EH (cell line): ENCODE data around the gene PRKD2.

Experiments
- DNase-seq: peaks from one replicate; pipeline ENCODE4 v3.0.0-alpha.2; 2015; ENCODE audit warnings: low read depth

PRKD2 gene

DNA sequence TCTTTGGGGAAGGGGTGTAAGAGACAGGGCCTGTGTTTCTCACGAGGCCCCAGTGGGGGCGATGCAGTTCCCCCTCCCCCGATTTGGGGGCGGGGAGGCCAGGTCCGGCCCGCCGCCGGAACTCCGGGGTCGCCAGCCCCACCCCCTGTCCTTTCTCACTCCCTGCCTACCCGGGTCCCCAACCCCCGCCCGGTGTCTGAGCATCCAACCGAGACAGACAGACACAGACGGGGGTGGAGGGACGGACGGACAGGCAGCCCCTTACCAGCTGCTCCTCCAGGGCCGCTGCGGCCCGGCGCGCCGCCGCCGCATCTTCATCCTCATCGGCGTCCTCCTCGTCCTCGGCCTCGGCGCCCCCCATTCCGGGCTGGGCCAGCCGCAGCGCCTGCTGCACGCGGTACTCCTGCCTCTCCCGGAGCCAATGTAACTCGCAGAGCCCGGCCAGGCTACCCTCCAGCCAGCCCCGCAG lies 56.3 kb downstream of the PRKD2 start:
- DNase-seq: no peak

DNA sequence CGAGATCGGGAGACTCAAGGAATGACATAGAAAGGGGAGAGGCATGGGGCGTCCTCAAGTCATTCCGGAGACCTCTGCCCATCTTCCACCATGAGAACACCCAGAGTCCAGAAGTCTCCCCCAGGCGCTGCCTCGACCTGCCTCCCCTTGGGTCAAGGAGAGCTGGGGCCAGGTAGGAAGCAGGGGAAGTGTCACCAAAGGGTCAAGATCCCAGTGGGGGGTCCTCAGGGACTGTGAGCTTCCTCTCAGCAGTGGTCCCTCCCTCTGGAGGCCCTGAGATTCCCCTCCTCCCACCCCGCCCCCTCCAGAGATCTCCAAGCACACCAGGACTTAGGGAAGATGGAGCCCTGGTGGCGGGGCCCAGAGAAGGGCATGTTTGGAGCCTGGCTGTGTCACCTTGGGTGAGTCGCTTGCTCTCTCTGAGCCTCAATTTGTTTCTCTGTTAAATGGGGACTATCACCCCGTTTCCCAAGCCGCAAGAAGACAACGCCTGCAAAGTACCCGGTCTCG lies 56.9 kb downstream of the PRKD2 start:
- DNase-seq: peak; percentile 21

DNA sequence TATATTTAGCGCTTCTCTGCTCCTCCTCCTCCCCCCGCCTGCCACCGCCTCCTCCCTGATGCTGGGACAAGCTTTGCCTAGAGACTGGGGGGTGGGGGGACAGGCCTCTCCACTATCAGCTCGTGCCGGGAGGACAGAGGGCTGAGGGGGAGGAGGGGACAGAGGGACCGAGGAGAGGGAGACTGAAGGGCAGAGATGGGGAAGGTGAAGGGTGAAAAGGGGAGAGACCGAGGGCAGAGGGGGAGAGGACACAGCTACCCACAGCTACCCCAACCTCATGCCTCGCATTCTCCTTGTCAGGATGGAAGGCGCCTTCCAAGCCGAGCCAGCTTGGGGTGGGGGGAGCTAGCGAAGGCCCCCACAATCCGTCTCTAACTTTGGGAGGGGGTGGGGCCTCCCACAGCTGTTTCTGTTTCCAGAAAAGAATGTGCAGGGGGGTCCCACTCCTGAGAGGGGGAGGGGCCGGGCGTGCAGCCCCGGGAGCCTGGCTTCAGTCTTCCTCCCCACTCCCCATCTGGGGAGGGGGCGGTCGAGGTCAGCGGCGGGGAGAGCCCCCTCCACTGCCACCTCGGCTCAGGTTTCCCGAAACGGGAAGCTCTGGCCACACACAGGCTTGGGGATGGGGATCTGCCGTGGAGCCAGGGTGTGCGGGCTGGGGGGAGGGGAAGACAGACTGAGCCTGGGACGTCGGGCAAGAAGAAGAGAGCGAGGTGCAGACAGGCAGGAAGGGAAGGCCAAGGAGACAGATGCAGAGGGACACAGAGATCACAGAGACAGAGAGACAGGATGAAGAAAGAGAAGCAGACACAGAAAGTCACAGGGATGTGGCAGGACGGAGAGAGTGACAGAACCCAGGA lies 57.5 kb downstream of the PRKD2 start:
- peak; percentile 59 for DNase-seq

DNA sequence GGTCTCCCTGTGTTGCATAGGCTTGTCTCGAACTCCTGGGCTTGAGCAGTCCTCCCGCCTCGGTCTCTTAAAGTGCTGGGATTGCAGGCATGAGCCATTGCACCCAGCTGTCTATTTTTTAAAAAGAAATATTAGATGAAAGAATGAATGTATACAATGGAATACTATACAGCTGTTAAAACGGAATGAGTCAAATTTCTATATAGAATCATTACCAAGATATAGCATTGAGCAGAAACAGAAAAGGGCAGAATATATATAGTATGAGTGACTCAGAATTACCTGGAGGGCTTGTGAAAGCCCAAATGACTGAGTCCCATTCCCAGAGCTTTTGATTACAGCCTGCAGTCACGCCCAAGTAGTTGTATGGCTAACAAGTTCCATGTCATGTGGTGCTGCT lies 60.4 kb downstream of the PRKD2 start:
- DNase-seq: no peak

DNA sequence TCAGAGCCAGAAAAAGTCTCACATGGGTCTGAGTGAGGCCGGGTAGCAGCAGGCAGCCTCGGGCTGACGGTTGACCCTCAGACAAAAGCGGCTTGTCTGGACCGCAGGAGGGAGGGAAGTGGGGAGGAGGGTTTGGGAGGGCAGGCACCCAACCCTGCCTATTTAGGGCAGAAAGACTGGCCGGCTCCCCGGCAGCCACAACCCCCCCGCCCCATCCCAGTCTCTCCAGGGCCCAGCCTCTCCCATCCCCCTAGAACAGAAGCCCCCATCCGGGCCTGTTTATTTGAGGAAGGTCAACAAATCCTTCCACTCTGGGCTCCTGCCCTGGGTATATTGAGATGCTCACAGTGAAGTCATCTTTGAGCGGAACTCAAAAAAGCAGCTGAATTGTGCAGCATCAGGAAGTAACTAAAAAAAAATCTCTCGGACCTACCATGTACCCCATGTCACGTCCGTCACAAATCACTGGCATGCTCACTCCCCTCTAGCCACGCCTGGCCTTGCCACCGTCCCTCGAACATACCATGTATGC lies 62.2 kb downstream of the PRKD2 start:
- DNase-seq: no peak

DNA sequence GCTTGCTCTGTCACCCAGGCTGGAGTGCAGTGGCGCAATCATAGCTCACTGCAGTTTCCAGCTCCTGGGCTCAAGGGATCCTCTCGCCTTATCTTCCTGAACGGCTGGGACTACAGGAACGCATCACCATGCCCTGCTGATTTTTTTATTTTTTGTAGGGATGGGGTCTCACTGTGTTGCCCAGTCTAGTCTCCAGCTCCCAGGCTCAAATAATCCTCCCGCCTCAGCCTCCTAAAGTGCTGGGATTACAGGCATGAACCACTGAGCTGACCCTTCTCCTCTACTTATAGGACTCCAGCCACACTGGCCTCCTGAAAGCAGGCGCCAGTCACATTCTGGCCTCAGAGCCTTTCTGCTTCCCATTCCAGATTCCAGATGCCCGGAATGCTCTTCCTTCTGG lies 66.5 kb downstream of the PRKD2 start:
- DNase-seq: no peak

DNA sequence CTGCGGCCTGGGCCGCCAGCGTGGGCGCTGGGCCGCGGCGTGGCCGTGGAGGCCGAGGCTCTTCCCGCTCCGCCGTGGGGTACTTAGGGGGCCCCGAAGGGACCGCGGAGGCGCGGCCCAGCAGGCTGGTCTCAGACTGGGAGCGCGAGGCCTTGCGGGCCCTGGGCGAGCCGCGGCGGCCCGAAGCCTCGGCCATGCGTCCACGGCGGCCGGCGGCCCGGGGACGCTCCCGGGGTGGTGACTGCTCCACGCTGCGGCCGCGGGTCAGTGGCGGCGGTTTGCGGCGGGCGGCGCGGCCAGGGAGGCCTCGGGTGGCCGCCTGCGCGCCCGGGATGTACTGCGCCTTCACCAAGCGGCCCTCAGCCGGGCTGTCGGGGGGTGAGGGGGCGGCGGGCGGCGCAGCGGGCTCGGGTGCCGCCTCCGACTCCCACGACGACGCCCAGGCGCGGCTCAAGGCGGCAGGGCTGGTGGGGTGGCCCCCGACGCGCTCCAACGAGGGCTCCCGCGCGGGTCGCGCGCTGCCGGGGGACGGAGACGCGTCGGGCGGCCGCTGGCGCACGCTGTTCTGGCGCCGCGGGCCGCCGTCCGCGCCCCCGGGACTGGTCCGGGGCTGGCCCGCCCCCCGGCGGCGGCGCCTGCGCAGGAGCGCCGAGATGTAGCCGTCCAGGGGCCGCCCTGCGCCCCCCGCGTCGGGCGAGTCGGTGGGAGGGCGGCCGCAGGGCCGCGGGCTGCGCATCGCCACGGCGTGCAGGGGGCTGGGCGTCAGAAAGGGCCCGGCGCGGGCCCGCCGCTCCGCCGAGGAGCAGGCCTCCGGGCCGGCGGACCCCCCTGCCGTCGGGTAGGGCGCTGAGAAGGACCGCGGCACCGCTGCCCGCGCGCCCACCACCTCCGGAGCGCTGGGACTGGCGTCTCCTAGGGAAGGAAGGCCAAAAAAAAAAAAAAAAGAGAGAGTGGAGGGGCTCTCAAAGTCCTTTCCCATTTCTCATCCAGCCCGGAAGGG lies 67.7 kb downstream of the PRKD2 start:
- no peak for DNase-seq

DNA sequence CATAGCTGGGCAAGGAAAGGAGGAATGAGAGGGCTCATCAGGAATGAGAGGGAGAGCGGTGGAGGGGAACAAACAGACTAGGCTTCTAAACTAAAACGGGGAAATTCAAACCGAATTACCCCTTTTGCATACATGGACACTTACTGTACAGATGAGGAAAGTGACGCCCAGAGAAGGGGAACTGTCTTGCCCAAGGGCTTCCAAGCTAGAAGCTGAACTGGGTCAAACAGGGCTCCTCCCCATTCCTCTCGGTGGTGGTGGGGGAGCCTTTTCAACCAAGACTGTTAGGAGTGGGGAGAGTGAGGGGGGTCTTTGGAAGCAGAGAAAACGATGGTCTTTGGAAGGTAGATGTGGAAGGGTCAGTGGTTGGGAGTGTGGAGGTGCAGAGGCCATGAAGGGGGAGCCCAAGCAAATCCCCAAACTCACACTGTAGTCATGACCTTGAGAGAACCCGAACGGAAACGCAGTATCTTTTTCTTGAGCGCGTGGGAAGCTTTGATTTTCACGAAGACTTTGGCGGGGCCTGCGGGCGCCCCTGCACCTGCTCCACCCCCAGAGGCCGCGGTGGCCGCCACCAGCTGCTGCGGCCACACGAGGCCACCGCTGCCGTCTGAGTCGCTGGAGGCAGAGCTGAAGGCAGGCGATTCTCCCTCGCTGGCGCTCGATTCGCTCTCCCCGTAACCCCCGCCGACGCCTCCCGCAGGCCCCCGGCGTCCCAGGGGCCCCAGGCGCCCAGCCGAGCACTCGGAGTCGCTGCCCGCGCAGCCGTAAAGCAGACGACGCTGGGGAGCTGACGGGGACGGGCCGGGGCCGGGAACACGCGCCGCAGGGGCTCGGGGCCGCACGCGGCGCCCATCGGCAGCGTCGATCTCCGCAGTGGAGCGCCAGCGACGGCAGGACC lies 68.6 kb downstream of the PRKD2 start:
- DNase-seq: no peak

DNA sequence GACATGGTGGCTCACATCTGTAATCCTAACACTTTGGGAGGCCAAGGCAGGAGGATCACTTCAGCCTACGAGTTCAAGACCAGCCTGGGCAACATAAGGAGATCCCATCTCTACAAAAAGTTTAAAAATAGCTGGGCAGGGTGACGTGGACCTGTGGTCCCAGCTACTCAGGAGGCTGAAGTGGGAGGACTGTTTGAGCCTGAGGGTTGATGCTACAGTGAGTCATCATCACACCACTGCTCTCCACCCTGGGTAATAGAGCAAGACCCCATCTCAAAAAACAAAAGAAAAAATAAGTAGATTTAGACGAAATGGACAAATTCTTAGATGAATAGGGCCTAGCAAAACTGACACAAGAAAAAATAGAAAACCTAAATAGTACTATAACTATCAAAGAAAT lies 70.5 kb downstream of the PRKD2 start:
- no peak for DNase-seq

DNA sequence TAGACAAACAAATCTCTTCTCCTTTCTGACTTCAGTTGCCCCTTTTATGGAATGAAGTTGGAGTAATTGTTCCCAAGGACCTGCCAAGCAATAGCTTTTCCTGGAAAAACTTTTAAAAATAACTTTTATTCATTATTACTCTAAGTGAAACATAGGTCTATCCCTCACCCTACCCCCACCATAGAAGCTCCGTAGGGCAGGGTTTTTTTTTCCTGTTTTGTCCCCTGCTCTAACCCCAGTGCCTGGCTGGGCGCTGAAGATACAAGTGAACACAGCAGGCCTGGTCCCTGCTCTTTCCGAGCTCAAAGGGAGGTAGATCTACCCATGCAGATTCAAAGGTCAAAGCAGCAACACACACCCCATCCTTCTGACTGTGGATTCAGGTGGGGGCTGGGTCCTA lies 72.2 kb downstream of the PRKD2 start:
- DNase-seq: no peak

DNA sequence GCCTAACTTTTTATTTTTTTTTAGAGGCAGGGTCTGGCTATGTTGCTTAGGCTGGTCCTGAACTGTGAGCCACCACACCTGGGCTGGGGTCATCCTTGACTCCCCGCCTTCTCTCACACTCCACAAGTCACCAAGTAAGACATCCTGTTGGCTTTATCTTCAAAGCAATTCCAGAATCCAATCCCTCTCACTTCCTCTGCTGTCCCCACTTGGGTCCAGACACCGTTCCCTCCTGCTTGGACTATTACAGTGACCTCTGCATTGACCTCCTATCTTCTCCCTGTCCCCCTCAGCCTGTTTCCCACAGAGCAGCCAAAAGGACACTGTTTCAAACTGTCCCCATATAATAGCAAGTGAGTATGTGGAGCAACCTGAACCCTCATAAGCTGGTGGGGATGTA lies 76.3 kb downstream of the PRKD2 start:
- DNase-seq: no peak

DNA sequence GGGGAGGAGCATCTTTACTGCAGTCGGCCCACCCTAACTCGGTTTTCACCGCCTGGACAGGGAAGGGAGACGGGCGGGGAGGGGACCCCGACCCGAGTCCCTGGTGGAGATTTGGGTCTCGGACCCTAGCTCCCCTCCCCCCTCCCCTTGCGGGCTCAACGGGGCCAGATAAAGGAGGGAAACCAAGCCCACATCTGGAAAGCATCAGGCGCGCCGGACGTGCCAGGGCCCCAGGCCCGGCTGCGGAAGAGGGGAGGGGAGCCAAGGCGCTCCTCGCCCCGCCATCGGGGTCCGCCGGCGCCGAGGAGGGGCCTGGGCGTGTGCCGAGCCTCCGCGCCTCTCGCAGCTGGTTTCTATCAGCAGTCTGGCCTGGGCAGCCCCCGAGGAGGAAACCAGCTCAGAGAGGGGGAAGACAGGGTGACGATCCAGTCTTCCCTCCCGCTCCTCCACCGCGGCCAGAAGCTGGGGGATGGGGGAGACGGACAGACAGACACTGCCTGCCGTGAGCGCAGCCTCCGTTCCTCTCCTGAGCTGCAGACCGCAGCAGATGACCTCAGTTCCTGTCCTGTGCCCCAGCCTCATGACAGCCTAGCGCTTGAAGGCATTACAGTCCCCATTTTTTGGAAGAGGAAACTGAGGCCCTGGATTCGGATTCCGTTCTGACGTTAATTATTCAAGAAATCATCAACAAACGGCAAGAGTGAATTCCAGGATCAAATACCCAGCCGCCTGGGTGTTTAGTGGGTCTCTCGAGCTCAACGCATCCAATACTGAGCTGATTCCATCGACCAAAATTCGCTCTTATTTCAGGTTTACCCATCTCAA lies 77.3 kb downstream of the PRKD2 start:
- DNase-seq: peak; percentile 86

DNA sequence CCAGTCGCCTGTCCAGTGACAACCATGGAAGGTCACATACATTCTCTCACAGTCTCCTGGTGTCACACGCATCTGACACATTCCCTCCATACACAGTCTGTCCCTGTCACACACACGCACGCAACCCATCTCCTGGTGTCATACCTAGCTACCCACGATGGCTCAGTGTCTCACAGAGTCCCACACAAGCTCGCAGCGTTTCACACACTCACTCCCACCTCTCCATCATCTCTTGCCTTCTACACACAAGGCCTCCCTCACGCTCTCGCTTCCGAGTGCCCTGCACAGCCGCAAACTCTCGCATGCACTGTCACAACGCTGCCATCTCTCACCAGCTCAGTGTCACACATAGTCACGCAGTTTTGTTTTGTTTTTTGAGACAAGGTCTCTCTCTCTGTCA lies 79.7 kb downstream of the PRKD2 start:
- DNase-seq: no peak

DNA sequence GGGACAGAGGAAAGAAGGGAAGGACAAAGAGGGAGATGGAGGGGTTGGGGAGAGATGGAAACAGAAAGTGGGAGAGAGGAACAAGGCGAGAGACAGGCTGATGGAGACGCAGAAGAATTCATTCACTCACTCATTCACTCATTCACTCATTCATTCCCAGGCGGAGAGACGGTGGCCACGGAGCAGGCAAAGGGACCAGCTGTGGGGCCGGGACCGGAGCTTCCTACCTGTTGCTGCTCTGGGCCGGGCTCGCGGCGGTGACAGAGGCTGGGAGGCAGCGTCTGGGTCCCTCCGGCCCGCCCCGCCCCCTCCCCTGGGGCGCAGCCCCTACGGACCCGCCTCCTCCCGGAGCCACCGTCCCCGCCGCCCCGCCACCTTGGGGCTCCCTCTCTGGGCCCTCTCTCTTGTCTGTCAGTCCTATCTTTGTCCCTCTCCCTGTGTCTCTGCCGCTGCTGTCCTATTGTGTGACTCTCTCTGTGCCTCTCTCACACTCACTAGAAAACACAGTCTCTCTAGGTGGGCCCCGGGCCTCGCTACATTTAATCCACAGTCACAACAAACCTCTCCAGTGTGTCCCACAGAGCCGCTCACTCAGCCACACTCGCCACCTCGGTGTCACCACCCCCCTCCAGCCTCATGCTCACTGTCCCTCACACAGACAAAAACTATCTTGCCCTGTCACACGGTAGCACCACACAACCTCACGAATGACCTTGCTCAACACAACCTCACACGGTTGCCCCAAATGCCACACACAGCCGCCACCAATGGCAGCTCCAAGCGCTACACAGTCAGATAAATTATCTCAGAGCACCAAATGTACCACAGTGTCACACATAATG lies 80.8 kb downstream of the PRKD2 start, which contains the start of gene GNG8:
Gene GNG8 (minus strand): TSS at position 283 of the 842 bp plus-strand sequence. CDS start 1,520 bp downstream, outside the sequence.
- no peak for DNase-seq

DNA sequence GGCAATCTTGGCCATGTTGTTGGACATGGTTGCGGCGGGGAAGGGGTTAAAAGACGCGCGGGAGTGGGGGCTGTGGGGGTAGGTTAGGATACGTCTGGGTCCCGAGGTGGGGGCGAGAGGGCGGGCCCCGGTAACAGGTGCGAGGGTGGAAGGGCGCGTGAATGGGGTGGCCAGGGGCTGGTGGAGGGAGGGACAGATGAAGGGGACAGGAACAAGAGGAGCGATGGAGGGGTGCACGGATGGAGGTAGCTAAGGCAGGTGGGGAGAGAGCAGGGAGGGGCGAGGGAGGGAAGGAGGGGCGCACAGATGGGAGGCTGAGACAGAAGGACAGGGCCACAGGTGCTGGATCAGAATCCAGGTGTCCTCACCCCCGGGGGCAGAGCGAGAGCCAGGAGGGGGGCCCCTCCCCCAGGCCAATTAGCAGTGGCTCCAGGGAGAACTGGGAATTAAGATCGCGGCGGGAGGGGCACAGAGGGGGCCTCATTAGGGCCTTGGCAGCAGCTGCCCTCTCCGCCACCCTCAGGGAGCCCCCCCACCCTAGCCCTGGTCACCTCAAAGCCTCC lies 82.2 kb downstream of the PRKD2 start:
- DNase-seq: no peak

DNA sequence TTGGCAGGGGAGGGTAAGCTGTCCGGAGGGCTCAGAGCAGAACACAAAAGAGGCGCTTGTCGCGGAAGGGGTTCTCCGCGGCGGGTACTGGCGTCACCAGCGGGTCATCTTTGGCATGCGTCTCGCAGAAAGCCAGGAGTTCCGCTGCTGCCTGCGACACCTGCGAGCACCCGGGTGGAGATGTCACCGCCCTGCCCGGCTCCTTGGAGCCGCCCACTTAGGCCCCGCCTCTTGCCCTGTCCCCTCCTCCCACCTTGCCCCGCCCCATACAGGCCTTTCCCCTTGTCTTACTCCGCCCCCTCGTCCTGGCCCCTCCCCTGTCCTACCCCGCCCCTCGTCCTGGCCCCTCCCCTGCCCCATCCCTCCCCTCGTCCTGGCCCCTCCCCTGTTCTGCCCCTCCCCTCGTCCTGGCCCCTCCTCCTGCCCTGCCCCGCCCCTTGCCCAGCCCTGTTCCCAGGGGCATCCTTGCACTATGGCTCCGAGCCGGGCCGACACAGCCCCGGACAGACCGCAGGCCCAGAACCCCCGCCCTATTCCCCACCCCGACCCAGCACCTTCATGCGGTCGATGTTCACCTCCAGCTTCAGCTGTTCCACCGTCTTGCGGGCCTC lies 82.8 kb downstream of the PRKD2 start:
- peak; percentile 89 for DNase-seq

DNA sequence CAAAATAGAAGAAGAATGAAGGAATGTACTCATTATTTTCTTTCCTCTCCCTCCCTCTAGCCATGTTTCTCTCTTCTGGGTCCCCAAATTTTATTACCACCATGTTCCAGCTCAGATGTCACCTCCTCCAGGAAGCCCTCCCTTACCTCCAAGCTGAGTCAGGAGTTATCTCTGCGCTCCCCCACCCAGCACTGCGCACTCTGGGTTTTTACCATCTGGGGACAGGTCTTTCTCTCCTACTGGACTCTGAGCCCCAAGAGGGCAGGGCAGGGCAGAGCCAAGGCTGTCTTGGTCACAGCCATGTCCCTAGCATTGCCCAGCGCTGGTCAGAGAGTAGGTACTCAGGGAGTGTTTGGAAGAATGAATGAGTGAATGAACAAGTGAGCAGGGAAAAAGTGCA lies 83.8 kb downstream of the PRKD2 start:
- no peak for DNase-seq

DNA sequence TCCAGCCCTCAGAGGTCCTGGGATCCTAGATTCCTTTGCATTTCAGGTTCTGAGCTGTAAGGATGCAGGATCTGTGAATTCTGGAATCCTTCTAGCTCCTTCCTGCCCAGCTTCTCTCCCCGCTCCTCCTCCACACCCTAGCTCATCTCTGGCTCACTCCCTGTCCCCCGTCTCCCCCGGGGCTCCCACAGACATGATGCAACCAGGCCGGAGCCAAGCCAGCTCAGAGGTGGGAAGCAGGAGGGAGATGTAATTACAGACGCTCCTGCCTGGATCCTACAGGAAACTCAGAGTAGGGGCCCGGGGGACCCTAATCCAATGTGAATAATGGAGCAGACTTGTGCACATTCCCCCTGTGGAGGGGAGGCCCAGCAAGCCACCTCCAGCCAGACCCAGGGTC lies 85.4 kb downstream of the PRKD2 start:
- peak; percentile 84 for DNase-seq
